Left renal cortex interstitium (tissue), 4 donors: ENCODE measurements around the gene GFAP. TPM values are rescaled to one million over a fixed set of nuclear protein-coding genes. Genes with fewer than 3 reads are reported as not detected.

Experiments used
- DNase-seq, 4 donors: peaks; one replicate each; pipeline ENCODE4 v3.0.0-alpha.2; 2013; ENCODE audit warnings: low read depth in 4 of 4, low spot score in 2 of 4, missing footprints in 1 of 4
- polyA plus RNA-seq, 4 donors: library from polyadenylated mRNA; unstranded; fragments of 120-200 nt; gene quantifications; one replicate each; pipeline ENCODE4 v1.2.1, GENCODE V29; 2013; ENCODE audit not compliant: insufficient read length in 4 of 4

GFAP gene
- polyA plus RNA-seq, 4 donors = 0.78 to 8.3 (median 0.89) TPM

DNA sequence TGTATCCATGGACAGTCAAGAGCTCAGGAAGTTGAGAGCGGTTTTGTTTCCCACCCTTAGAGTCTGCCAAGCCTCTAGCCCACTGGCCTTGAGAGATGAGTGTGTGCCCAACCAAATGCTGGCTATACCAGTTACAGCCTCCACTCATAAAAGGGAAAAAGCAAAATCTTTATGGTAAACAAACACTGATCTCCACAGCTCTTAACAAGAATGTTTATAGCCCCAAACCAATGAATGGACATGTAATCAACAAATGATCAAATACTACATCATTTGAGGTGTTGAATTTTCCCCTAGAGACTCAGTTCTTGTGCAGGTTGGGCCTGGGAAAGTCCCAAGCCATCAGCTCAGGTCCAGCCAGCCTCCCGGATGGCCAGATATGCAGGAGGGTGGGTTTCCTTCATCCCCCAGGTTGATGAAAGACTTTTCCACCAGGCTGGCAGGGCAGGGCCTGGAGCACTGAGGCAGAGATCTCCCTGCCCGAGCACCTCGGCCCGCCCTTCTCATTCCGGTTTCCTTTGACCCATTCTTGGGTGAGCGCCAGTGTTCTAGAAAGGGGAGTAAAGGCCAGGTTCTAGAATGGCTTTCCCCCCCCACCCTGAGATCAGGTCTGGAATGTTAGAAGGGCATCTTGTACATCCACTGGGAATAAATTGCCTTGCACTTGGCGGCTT is 12.2 kb downstream of the GFAP start:
- DNase-seq = no peak

DNA sequence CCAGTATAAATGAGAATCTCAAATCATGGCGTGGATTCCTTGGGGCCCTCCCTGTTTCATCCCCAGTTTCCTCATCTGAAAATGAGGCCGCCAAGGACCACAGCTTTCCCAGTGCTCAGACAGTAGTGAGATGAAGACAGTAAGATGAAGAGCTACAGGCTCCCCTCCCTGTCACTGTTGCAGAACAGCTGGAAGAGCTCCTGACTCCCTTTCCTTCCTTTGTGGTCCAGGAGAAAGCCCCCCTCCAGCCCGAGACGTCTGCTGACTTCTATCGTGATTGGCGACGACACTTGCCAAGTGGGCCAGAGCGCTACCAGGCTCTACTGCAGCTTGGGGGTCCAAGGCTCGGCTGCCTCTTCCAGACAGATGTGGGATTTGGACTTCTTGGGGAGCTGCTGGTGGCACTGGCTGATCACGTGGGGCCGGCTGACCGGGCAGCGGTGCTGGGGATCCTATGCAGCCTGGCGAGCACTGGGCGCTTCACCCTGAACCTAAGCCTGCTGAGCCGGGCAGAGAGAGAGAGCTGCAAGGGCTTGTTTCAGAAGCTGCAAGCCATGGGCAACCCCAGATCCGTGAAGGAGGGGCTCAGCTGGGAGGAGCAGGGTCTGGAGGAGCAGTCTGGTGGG is 13.1 kb downstream of the GFAP start:
- no peak for DNase-seq

GRCh38 chr17:44901411-44901921 is 13.8 kb downstream of the GFAP start:
- no peak for DNase-seq

DNA sequence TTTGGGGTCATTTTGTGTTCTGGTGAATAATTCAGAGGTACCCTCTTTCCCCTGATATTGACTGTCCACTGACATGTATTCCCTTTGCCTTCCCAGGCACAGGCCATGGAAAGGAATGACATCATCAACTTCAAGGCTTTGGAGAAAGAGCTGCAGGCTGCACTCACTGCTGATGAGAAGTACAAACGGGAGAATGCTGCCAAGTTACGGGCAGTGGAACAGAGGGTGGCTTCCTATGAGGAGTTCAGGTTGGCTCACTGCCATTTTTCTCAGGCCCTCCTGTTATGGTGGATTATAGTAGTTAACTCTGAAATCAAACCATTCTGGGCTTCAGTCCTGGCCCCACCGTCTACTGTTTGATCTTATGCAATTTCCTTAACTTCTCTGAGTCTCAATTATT is 14.4 kb downstream of the GFAP start:
- no peak for DNase-seq

DNA sequence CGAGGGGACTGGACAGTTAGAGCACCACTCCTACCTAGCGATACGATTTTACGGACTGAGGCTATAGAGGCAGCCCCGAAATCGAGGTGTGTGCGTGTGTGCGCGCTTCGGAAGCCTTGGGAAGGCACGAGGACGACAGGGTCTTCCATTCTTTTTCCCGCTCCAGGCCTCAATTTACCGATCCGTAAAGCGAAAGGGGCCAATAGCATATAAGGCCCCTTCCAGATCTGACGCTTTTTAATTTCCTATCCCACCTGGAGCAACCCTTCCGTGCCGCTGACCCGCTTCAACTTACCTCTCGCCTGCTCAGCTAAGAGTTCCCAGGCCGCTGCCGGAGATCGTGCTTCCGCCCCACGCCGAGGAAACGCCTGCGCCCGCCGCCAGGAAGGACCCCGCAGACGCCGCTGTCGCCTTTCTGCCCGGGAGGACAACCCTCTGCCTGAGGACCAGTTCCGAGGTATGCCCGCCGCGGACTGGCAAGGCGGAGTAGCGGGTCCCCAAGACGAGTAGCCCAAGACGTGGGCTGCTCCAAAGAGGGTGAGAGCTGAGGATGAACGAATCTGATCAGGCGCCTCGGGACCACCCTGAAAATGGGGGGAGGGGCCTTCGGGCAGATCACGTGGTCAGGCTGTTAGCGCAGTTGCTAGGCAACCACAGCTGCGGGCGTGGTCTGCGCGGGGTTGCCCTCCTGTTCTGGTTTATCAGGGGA is 16.1 kb downstream of the GFAP start, which contains the start of gene EFTUD2:
EFTUD2 (minus strand) TSS at position 372 of the 709 bp plus-strand sequence. CDS start 4,924 bp downstream, outside the sequence.
- DNase-seq = peak; percentile 79 to 97 (median 89)

GRCh38 chr17:44898768-44899073 is 16.6 kb downstream of the GFAP start:
- DNase-seq = no peak

GRCh38 chr17:44894642-44895041 is 20.7 kb downstream of the GFAP start:
- no peak for DNase-seq

DNA sequence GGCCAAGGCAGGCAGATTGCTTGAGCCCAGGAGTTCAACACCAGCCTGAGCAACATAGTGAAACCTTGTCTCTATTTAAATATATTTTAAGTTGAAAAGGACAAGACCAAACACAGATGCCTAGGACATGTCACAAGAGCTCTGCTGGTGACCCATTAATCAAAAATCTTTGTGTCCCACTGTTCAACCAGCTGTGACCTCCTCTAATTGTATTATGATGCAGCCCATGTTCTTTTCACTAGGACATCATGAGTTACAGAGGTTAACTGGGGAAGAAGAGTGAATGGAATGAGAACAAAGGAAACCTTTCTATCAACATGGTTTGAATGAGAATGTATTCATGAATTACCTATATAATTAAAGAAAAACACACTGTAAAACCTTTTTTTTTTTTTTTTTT is 23.1 kb downstream of the GFAP start:
- no peak for DNase-seq

GRCh38 chr17:44889003-44889402 is 26.3 kb downstream of the GFAP start:
- DNase-seq = no peak

DNA sequence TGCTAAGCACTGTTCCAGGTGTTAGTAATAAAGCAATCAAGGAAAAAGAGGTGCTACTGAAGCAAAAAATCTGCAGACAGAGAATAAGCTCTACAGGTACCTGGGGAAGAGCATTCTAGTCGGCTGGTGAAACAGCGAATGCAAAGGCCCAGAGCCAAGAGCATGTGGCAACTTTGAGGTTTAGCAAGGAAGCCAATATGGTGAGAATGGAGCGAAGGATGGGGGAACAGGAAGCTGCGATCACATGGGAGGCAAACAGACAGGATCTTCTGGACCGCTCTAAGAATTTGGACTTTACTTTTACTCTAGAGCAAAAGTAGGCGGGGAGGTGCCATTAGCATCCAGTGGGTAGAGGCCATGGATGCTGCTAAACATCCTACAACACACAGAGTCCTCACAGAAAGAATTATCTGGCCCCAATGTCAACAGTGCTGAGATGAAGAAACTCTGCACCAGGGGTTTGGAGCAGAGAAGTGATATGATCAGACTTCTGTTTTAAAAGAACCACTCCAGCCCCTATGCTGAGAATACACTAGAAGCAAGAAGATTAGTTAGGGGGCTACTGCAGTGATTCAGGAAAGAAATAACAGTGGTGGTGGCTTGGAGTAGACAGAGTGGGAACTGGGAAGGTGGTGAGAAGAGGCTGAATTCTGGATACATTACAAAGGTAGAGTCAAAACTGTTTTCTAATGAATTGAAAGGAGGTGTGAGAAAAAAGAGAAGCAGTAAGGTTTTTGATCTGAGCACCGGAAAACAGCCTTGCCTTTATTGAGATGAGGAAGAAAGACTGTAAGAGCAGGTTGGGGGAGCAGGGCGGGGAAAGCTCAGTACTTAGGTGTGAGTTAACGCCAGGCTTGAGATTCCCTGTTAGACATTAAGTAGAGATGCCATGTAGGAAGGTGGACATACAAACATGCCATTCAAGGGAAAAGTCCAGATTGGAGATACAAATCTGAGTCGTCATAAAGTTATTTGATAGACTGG is 27.0 kb downstream of the GFAP start:
- no peak for DNase-seq

GRCh38 chr17:44887016-44887415 is 28.3 kb downstream of the GFAP start:
- no peak for DNase-seq

GRCh38 chr17:44884941-44885340 is 30.4 kb downstream of the GFAP start:
- no peak for DNase-seq

GRCh38 chr17:44881145-44881544 is 34.2 kb downstream of the GFAP start:
- no peak for DNase-seq

DNA sequence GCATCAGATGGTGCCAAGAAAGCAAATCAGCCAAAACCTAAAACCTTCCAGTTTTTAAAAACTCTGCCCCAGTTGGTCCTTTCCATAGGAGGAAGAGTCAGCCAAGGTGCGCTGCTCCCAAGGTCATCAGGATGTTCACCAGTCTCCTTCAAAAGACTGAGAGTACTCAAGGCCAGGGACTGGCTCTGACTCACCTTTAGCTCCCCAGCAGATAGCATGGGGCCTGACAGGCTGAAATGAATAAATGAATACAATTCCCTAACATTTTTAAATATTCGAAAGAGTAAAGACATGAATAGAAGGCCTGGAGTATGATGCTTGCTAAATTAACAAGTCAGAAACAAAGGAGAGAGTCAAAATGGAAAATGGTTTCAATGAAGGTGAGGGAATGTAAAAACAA is 35.2 kb downstream of the GFAP start:
- DNase-seq = no peak

DNA sequence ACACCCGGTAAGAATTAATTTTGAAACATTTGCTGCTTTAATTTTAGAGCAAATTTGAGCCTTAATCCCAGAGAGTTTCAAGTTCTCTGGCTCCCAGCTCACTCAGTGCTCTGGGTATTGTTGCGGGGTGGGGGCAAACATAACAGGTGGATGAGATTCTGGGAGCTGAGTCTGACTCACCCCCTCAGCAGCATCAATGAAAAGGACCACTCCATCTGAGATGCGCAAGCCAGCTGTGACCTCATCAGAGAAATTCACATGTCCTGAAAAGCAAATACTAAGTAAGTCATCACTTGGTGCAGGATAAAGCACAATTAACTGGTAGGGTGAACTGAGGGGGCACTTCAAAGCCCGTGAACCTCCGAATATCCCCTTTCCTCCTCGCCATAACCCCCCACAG is 35.9 kb downstream of the GFAP start:
- DNase-seq = no peak

GRCh38 chr17:44878627-44879221 is 36.6 kb downstream of the GFAP start:
- peak in 1 of 4 donors; percentile 37 for DNase-seq

DNA sequence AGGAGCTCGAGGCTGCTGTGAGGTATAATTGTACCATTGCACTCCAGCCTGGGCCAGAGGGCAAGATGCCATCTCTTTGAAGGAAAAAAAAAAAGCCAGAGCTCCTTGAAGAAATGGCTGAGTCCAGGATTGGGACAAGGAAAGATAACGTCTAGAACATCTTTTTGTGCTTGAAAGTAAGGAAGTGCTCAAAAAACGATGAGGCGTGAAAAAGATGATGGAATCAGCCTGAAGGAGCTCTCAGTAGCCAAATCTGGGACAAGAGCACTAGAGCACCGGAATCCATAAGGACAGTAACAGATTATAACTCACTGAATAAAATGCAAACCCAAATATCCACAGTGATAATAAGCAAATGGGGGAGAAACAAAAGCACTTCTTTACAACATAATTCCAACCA is 38.2 kb downstream of the GFAP start:
- DNase-seq = no peak

DNA sequence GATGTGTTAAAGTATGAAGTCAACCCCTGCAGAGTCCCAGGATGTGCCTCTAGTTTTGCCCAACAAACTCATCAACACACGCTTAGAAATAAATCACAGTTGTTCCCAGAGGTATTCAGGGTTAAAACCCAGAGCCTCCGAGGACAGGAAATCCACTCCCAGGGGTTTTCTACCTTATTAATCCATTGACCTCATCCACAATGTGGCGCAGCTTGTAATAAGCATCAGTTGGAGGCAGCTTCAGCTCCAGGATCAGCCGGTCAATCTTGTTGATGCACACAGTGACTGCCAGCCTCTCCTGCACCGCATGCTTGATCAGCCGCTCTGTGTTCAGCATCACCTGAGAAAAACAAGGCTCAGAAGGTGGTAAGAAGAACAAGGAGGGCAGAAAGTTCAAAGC is 39.5 kb downstream of the GFAP start:
- no peak for DNase-seq

DNA sequence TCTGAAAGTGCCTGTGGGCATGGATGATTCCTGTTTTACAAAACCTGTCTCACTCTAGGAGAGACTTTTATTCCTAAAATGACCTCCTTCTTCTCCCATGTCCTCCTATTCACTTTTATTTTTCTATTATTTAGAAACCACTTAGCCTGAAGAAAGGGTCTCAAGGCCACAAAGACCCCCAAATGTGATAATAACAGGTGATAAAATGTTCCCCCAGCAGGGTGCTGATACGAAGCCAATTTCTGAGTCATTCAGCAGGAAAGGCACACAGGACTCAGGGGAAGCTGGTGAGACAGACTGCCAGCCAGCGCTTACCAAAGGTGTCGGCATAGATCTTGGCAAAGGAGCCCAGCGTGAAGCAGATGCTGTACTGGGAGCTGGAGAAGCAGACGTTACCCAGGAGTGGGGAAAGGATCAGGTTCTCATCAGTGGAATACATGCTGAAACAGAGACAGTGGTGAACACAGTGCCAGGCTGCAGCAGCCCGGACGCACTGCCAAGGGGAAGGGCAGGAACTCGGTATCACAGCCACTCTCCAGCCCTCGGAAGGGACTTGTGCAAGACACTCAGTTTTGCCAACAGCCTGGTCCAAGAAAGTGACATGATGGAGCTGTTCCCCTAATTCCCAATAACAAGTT is 43.0 kb downstream of the GFAP start:
- no peak for DNase-seq

DNA sequence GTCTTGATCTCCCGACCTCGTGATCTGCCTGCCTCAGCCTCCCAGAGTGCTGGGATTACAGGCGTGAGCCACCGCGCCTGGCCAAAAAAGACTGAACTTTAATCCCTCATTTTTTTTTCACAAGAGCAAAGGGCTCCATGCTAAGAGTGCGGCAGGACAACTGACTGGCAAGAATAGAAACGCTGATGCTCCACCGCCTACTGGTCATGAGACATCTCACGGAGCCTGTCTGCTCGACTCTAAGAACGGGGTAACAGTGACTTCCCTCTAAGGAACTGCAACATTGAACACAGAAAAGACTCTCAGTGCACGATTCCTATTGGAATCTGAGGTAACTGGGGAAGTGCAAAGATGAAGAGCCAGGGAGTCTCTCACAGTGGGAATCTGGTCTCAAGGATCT is 43.7 kb downstream of the GFAP start:
- no peak for DNase-seq
